ENCODE results near the gene LGR6.
"Not testable (repeated sequence)": the region's sequence is repeated elsewhere in the genome, so short reads cannot be mapped to it uniquely, and the experiment has no call there.

The LGR6 gene

DNA sequence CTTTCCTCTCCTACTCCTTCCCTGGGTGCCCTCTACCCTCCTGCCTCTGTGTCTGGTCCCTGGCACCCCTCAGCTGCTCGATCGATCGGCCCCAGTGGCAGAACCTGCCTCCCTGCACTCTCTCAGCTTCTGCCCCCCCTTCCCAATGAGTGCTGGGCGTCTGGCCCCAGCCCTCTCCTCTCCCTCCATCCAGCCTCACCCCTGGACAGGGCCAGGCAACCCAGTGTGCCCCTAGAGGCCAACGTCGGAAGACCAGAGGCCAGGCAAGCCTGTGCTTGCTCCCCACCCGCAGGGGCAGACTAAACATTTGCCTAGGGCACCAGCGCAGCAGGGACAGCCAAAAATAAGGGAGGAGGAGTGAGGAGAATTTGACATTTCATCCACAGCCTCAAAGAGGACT is 43.5 kb downstream of the LGR6 start (continued):
- TF ChIP-seq, protein P1, sequence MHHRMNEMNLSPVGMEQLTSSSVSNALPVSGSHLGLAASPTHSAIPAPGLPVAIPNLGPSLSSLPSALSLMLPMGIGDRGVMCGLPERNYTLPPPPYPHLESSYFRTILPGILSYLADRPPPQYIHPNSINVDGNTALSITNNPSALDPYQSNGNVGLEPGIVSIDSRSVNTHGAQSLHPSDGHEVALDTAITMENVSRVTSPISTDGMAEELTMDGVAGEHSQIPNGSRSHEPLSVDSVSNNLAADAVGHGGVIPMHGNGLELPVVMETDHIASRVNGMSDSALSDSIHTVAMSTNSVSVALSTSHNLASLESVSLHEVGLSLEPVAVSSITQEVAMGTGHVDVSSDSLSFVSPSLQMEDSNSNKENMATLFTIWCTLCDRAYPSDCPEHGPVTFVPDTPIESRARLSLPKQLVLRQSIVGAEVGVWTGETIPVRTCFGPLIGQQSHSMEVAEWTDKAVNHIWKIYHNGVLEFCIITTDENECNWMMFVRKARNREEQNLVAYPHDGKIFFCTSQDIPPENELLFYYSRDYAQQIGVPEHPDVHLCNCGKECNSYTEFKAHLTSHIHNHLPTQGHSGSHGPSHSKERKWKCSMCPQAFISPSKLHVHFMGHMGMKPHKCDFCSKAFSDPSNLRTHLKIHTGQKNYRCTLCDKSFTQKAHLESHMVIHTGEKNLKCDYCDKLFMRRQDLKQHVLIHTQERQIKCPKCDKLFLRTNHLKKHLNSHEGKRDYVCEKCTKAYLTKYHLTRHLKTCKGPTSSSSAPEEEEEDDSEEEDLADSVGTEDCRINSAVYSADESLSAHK (tag by site-specific recombination; IDR thresholded peaks at IDR 0.05), result no peak
- no peak for TF ChIP-seq ZNF274 (IDR thresholded peaks at IDR 0.05; ENCODE audit: low read length)
- no peak for TF ChIP-seq ZNF274 (tag by site-specific recombination; IDR thresholded peaks at IDR 0.05; ENCODE audit: borderline replicate concordance)
- TF ChIP-seq ZBTB8A (tag by site-specific recombination; IDR thresholded peaks at IDR 0.05), result peak; percentile 72; the same call in 1 of the 2 replicates
- TF ChIP-seq ZNF404 (tag by site-specific recombination; IDR thresholded peaks at IDR 0.05), result no peak
- TF ChIP-seq, protein P2, sequence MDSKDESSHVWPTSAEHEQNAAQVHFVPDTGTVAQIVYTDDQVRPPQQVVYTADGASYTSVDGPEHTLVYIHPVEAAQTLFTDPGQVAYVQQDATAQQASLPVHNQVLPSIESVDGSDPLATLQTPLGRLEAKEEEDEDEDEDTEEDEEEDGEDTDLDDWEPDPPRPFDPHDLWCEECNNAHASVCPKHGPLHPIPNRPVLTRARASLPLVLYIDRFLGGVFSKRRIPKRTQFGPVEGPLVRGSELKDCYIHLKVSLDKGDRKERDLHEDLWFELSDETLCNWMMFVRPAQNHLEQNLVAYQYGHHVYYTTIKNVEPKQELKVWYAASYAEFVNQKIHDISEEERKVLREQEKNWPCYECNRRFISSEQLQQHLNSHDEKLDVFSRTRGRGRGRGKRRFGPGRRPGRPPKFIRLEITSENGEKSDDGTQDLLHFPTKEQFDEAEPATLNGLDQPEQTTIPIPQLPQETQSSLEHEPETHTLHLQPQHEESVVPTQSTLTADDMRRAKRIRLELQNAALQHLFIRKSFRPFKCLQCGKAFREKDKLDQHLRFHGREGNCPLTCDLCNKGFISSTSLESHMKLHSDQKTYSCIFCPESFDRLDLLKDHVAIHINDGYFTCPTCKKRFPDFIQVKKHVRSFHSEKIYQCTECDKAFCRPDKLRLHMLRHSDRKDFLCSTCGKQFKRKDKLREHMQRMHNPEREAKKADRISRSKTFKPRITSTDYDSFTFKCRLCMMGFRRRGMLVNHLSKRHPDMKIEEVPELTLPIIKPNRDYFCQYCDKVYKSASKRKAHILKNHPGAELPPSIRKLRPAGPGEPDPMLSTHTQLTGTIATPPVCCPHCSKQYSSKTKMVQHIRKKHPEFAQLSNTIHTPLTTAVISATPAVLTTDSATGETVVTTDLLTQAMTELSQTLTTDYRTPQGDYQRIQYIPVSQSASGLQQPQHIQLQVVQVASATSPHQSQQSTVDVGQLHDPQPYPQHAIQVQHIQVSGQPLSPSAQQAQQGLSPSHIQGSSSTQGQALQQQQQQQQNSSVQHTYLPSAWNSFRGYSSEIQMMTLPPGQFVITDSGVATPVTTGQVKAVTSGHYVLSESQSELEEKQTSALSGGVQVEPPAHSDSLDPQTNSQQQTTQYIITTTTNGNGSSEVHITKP (tag by site-specific recombination; IDR thresholded peaks at IDR 0.05), result peak; percentile 74
- 0 out of 2 replicates have a peak, but pooled peaks have one; percentile 18 for TF ChIP-seq ZNF324 (tag by site-specific recombination; IDR thresholded peaks at IDR 0.05)

DNA sequence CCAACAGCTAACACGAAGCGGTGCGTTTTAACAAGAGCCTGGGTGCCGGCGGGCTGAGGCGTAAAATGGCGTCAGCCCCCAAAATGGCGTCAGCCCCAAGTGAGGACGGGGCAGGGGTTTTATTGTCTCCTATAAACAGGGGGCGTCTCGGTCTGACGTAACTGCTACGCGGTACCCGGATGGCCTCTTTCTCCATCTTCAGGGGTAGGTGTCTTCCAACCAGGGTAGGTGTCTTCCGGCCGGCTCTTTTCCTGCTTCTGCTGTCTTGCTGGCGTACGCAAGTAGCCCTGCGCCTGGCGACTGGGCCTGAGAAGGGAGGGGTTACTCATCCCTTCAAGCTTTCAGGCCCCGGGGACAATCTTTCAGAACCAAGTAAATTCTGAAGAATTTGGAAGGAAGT is 45.3 kb downstream of the LGR6 start:
- TF ChIP-seq, protein P3, sequence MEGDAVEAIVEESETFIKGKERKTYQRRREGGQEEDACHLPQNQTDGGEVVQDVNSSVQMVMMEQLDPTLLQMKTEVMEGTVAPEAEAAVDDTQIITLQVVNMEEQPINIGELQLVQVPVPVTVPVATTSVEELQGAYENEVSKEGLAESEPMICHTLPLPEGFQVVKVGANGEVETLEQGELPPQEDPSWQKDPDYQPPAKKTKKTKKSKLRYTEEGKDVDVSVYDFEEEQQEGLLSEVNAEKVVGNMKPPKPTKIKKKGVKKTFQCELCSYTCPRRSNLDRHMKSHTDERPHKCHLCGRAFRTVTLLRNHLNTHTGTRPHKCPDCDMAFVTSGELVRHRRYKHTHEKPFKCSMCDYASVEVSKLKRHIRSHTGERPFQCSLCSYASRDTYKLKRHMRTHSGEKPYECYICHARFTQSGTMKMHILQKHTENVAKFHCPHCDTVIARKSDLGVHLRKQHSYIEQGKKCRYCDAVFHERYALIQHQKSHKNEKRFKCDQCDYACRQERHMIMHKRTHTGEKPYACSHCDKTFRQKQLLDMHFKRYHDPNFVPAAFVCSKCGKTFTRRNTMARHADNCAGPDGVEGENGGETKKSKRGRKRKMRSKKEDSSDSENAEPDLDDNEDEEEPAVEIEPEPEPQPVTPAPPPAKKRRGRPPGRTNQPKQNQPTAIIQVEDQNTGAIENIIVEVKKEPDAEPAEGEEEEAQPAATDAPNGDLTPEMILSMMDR (tag by site-specific recombination; IDR thresholded peaks at IDR 0.05), result no peak
- TF ChIP-seq YY1 (tag by site-specific recombination; IDR thresholded peaks at IDR 0.05), result peak; percentile 11; the same call in 1 of the 2 replicates
- POLR2A ChIA-PET, result interaction anchor here (0.7 kb wide), 1 partner anchor 44 kb away, joined by 7 read pairs; no protein-coding TSS in a partner anchor
- Histone ChIP-seq H3K4me1 (ENCODE audit: control insufficient read depth, insufficient read depth, low read length) (peaks cover 5% of the 10 kb centered on the region; the same call in 1 of the 2 replicates), H3K36me3 (ENCODE audit: control insufficient read depth in 2 of 2, insufficient read depth in 1 of 2, low read length in 2 of 2) (no peaks in the 10 kb centered on the region), H3K9me3 (ENCODE audit: control insufficient read depth, insufficient read depth, low read depth, low read length) (no peaks in the 10 kb centered on the region), H3K27ac (ENCODE audit: extremely low read depth, low read depth, low read length) (no peak overlapping the region), H3K4me3 (ENCODE audit: low read depth, low read length) (no peak overlapping the region)
- CTCF ChIA-PET, result interaction anchor here (0.6 kb wide), 4 partner anchors 17 to 338 kb away, joined by 3 to 5 read pairs (median 4); no protein-coding TSS in a partner anchor

DNA sequence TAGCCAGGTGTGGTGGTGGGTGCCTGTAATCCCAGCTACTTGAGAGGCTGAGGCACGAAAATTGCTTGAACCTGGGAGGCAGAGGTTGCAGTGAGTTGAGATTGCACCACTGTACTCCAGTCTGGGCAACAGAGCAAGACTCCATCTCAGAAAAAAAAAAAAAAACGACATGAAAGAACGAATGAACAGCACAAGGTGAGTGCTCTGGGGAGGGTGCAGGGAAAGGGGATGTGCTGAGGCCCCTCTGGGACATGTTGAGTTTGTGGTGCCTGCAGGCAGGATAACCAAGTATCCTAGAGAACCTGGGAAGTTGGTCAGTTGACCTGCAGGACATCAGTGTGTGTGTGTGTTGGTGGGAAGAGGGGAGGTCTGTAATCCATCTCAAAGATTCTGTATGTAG is 46.6 kb downstream of the LGR6 start:
- POLR2A ChIA-PET; H3K4me3 ChIP-seq (ENCODE audit: low read depth, low read length): not testable (repeated sequence)
- CTCF ChIA-PET, result interaction anchor here (0.7 to 1.4 kb wide), 4 partner anchors 29 to 75 kb away, joined by 3 to 6 read pairs (median 4); partner anchors contain the start of gene LGR6

DNA sequence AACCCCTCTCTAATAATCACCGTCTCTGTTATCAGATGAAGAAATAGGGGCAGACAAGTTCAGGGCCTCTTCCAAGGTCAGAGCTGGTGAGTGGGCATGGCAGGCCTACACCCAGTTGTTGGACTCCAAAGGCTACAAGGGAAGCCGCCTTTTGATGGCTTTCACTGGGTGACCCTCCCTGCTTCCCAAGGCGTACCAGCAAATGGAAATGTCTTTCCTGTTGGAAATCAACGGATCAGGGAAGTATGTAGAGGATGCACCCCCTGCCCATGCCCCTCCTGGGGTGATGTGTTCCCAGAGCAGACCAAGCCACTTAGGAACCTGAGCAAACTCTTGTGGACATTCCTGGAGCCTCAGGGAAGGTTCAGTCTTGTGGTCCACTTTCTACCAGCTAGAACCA is 47.4 kb downstream of the LGR6 start:
- ChIA-PET CTCF (interaction anchor here (0.5 to 1.4 kb wide), 5 partner anchors 48 to 178 kb away, joined by 3 to 6 read pairs (median 3); partner anchors contain the start of gene LGR6), POLR2A (no interaction called here)
- no peak overlapping the region for H3K4me3 ChIP-seq (ENCODE audit: low read depth, low read length)
- no peak for TF ChIP-seq ZBTB7A (tag by site-specific recombination; IDR thresholded peaks at IDR 0.05; ENCODE audit: low read depth)
- TF ChIP-seq ZNF132 (tag by site-specific recombination; IDR thresholded peaks at IDR 0.05; ENCODE audit: borderline replicate concordance), result no peak
- TF ChIP-seq ZNF248 (tag by site-specific recombination; IDR thresholded peaks at IDR 0.05), result no peak
- no peak for TF ChIP-seq ZNF548 (tag by site-specific recombination; IDR thresholded peaks at IDR 0.05)
- no peak for TF ChIP-seq ZNF121 (tag by site-specific recombination; IDR thresholded peaks at IDR 0.05)
- no peak for TF ChIP-seq ZNF202 (tag by site-specific recombination; IDR thresholded peaks at IDR 0.05; ENCODE audit: borderline replicate concordance)
- TF ChIP-seq FEZF1 (tag by site-specific recombination; IDR thresholded peaks at IDR 0.05), result no peak
- no peak for TF ChIP-seq ZNF664 (tag by site-specific recombination; IDR thresholded peaks at IDR 0.05)
- no peak for TF ChIP-seq ZNF274 (IDR thresholded peaks at IDR 0.05; ENCODE audit: low read length)
- no peak for TF ChIP-seq ZNF274 (tag by site-specific recombination; IDR thresholded peaks at IDR 0.05; ENCODE audit: borderline replicate concordance)
- TF ChIP-seq, protein P4, sequence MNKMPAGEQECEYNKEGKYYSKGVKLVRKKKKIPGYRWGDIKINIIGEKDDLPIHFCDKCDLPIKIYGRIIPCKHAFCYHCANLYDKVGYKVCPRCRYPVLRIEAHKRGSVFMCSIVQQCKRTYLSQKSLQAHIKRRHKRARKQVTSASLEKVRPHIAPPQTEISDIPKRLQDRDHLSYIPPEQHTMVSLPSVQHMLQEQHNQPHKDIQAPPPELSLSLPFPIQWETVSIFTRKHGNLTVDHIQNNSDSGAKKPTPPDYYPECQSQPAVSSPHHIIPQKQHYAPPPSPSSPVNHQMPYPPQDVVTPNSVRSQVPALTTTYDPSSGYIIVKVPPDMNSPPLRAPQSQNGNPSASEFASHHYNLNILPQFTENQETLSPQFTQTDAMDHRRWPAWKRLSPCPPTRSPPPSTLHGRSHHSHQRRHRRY (tag by site-specific recombination; IDR thresholded peaks at IDR 0.05), result no peak
- no peak for TF ChIP-seq ZNF585B (tag by site-specific recombination; IDR thresholded peaks at IDR 0.05)
- no peak for TF ChIP-seq KLF1 (tag by site-specific recombination; IDR thresholded peaks at IDR 0.05)
- TF ChIP-seq ZNF175 (tag by site-specific recombination; IDR thresholded peaks at IDR 0.05), result no peak
- peaks cover 5% of the 10 kb centered on the region; the same call in 1 of the 2 replicates for H3K4me1 ChIP-seq (ENCODE audit: control insufficient read depth, insufficient read depth, low read length)
- no peaks in the 10 kb centered on the region for H3K9me3 ChIP-seq (ENCODE audit: control insufficient read depth, insufficient read depth, low read depth, low read length)
- no peaks in the 10 kb centered on the region for H3K36me3 ChIP-seq (ENCODE audit: control insufficient read depth in 2 of 2, insufficient read depth in 1 of 2, low read length in 2 of 2)
- H3K27ac ChIP-seq (ENCODE audit: extremely low read depth, low read depth, low read length), result no peak overlapping the region

More for the DNA sequence above, 46.6 kb downstream of the LGR6 start:
- not testable (repeated sequence) for H3K4me1 ChIP-seq (ENCODE audit: control insufficient read depth, insufficient read depth, low read length); H3K9me3 ChIP-seq (ENCODE audit: control insufficient read depth, insufficient read depth, low read depth, low read length); H3K27ac ChIP-seq (ENCODE audit: extremely low read depth, low read depth, low read length); H3K36me3 ChIP-seq (ENCODE audit: control insufficient read depth in 2 of 2, insufficient read depth in 1 of 2, low read length in 2 of 2)
- TF ChIP-seq ZNF664 (tag by site-specific recombination; IDR thresholded peaks at IDR 0.05), result 0 out of 2 replicates have a peak, but pooled peaks have one; percentile 11
